ENCODE results near the gene SASH3. TPM values are rescaled to one million over a fixed set of nuclear protein-coding genes. Genes with fewer than 3 reads are reported as not detected.
A peak's percentile ranks its signal among the peaks of the same experiment; 100 is the strongest.

SASH3 gene
- total RNA-seq, 2 donors from 2014 or later: 243 to 317 TPM

DNA sequence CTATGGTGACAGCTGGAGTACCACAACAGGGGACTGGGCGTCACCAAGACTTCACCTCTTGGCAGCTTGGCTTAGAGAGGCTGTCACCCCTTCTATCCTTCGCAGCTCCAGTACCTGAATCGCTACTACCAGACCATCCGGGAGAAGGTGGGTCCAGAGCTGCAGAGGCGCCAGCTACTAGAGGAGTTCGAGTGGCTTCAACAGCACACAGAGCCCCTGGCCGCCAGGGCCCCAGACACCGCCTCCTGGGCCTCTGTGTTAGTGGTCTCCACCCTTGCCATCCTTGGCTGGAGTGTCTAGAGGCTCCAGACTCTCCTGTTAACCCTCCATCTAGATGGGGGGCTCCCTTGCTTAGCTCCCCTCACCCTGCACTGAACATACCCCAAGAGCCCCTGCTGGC is 11.6 kb upstream of the SASH3 start:
- DNase-seq (ENCODE audit: low spot score) (no peak), ATAC-seq (no peak)
- Mint-ChIP-seq H3K9me3 (no peaks in the 10 kb centered on the region), H3K4me3 (no peak overlapping the region), H3K36me3 (no peaks in the 10 kb centered on the region), H3K4me1 (ENCODE audit: low read depth in 2 of 2) (peaks cover 36 to 42% of the 10 kb centered on the region in 2 donors), H3K27me3 (no peaks in the 10 kb centered on the region), H3K27ac (peak overlapping the region; percentile 78 to 79)

DNA sequence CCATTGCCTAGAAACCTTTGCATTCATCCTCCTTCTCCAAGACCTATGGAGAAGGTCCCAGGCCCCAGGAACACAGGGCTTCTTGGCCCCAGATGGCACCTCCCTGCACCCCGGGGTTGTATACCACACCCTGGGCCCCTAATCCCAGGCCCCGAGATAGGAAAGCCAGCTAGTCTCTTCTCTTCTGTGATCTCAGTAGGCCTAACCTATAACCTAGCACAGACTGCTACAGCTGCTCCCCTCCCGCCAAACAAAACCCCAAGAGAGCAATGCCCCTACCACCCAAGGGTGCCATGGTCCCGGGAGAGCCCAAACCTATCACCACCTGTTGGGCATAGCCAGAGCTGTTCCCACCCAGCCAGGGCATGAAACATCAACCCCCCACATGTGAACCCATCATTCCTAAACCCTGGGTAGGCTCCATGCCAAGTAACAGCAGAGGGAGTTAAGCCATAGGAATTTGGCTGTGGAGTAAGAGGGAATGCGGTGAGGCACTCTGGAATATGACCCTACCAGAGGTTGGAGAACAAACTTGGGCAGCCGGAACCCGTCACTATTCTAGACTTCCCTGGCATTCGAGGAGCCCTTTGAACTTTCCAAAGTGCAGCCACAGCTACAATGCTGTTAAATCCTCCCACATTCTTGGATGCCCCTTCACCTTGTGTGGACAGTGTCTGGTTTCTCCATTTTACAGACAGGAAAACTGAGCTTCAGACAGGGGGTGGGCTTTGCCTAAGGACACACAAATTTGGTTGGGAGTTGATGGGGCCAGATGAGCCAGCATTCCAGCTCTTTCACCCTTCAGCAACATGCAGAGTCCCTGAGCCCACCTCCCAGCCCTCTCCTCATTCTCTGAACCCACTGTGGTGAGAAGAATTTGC is 10.9 kb upstream of the SASH3 start:
- Mint-ChIP-seq H3K27ac (peak overlapping the region; percentile 78 to 79), H3K9me3 (no peaks in the 10 kb centered on the region), H3K4me3 (peak overlapping the region; percentile 52), H3K36me3 (no peaks in the 10 kb centered on the region), H3K4me1 (ENCODE audit: low read depth in 2 of 2) (peaks cover 40 to 46% of the 10 kb centered on the region in 2 donors), H3K27me3 (no peaks in the 10 kb centered on the region)
- no peak for ATAC-seq
- DNase-seq (ENCODE audit: low spot score): no peak

- Mint-ChIP-seq H3K36me3 (no peaks in the 10 kb centered on the region), H3K9me3 (no peaks in the 10 kb centered on the region), H3K4me1 (ENCODE audit: low read depth in 2 of 2) (peaks cover 48 to 53% of the 10 kb centered on the region in 2 donors), H3K27ac (peak overlapping the region; percentile 78 to 79), H3K4me3 (peak overlapping the region; percentile 52), H3K27me3 (no peaks in the 10 kb centered on the region)
- DNase-seq (ENCODE audit: low spot score) (no peak), ATAC-seq (peak; percentile 71 to 81)
These were observed 10.1 kb upstream of the SASH3 start for GRCh38 chrX:129769467-129770154.

DNA sequence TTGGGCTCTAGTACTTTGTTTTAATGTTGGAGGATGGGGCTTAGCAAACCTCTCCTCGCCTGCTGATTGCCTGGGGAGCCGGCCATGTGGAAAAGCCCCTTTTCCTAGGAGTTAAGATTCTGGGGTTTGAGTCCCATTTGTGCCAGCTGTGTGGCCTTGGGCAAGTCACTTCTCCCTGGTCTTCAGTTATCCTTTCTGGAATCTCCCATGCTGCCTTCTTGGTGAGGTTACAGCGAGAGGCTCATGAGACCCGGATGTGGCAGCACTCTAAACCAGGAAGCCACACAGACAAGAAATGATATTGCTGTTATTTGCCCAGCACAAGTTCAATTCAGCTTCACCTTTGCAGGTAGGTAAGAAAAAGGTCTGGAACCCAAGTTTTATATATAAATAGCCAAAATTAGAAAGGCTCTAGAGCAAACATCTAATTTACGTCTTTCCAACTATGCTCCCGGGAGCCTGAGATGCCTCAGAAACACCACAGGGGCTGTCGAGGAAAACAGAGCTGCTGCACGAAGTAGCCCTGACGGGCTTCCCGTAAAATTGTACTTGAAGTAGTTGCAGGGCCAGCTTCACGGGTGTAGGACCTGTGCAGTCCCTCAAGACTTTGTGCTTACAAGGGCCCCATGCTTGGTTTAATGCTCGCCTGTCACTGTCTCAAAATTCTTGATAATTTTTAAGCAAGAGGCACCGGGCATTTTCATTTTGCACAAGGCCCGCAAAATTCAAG is 8.3 kb upstream of the SASH3 start:
- H3K9me3 Mint-ChIP-seq: no peaks in the 10 kb centered on the region
- peaks cover 53 to 59% of the 10 kb centered on the region in 2 donors for H3K4me1 Mint-ChIP-seq (ENCODE audit: low read depth in 2 of 2)
- H3K27ac Mint-ChIP-seq: peak overlapping the region; percentile 85 to 96
- no peak for ATAC-seq
- no peaks in the 10 kb centered on the region for H3K36me3 Mint-ChIP-seq
- H3K4me3 Mint-ChIP-seq: peak overlapping the region; percentile 71
- no peaks in the 10 kb centered on the region for H3K27me3 Mint-ChIP-seq
- no peak for DNase-seq (ENCODE audit: low spot score)

DNA sequence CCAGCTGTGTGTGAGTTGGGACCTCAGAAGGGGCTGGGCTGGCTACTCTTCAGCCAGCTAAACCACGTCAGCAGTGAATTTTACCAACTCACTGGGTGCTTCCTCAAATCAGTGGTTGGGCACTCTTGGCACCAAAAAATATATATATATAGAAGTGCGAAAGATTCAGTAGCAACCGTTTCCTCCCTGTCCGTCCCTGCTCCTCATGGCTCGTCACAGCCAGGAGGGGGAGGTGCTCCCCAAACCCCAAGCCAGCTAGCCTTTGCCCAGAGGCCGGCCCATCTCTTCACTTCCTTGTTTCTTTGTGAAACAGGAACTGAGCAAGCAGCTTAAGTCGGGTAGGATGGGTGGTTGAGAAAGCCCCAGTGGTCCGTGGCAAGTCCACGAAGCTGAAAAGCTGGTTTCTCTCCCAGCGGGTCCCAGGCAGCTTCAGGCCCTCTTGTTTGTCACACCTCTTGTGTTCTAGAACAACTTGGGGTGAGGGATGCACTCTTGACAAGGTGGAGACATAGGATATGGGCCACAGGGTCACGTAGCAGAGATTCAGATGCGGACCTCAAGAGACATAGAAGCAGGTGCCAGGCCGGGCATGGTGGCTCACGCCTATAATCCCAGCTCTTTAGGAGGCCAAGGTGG is 6.8 kb upstream of the SASH3 start:
- peak overlapping the region; percentile 96 to 99 for H3K27ac Mint-ChIP-seq
- DNase-seq (ENCODE audit: low spot score) (peak; percentile 92), ATAC-seq (peak; percentile 78 to 89)
- no peaks in the 10 kb centered on the region for H3K9me3 Mint-ChIP-seq
- no peaks in the 10 kb centered on the region for H3K36me3 Mint-ChIP-seq
- H3K4me1 Mint-ChIP-seq (ENCODE audit: low read depth in 2 of 2): peaks cover 65 to 69% of the 10 kb centered on the region in 2 donors
- peak overlapping the region; percentile 78 for H3K4me3 Mint-ChIP-seq
- H3K27me3 Mint-ChIP-seq: no peaks in the 10 kb centered on the region

DNA sequence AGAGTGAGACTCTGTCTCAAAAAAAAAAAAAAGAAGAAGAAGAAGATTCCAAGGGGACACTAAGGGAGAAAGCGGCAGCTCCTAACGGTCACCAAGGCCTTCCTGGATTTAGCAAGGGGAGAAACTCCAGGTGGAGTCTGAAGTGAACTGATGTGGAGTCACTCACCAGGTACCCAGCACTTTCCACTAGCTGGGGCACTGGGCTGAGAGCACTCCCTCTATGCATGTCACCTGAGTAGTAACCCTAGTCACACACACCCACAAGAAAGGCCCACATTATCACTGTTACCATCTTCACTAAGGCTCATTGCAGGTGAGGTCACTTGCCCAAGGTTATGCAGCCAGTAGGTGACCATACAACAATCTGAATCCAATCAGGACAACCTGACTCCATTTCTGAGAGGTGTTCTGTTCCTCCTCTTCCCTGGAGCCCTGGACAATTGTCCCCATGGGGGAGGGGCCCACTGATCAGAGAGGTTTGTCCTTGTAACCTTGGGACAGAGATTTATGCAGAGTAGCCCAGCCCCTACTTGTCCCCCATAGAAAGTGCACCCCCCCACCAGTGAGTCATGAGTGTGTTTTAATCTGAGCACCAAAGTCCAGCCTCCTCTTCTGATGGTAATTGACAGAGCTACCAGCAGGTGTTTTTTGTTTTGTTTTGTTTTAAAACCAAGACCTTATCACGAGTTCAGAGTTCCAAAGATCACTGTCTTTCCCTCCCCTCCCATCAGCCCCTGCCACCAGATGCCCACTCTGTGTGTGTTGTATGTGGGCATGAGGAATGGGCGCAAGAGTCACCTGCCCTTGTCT is 5.9 kb upstream of the SASH3 start:
- H3K4me1 Mint-ChIP-seq (ENCODE audit: low read depth in 2 of 2): peaks cover 63 to 67% of the 10 kb centered on the region in 2 donors
- H3K4me3 Mint-ChIP-seq: peak overlapping the region; percentile 79

DNA sequence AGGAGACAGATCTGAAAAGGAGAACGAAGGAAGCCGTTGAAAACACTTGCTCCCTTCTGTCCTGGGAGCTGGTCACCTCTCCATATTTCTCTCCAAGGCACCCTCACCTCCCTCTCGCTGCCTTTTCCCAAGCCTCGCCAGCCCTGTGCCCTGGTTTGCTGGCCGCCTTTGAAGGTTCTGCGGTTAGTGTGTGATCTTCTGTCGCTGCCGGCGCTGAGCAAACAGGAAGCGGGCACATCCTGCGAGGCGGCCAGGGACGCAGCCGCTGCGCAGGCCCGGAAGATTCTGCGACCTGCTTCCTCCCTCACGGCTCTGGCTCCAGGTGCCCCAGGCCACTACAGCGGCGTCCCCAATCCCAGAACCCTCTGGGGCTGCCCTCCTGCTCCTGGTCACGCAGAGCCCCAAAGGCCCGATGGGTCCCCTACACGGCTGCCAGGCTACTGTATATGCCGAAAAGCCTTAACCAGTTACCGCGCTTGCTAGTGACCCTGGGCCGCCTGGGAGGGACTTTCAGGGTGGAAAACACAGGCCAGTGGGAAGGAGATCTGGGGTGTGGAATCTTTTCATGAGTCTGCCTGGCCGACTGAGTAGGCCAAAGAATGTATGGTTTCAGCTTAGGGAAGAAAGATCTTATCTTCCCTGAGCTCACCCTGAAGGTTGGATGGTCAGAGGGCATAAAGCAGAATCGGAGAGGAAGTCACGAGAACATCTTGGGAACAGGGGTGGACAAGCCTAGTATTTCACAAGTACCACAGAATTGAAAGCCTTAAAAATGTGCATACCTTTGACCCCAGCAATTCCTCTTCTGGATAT is 2.3 kb upstream of the SASH3 start:
- Mint-ChIP-seq H3K4me1 (ENCODE audit: low read depth in 2 of 2) (peaks cover 49 to 60% of the 10 kb centered on the region in 2 donors), H3K4me3 (peak overlapping the region; percentile 95), H3K27me3 (no peaks in the 10 kb centered on the region), H3K36me3 (no peaks in the 10 kb centered on the region), H3K9me3 (peaks cover 5% of the 10 kb centered on the region), H3K27ac (peak overlapping the region; percentile 91 to 96)
- peak; percentile 43 to 53 for ATAC-seq
- DNase-seq (ENCODE audit: low spot score): peak; percentile 89

More for the DNA sequence above, 5.9 kb upstream of the SASH3 start:
- Mint-ChIP-seq H3K9me3 (peaks cover under 1% of the 10 kb centered on the region), H3K27ac (peak overlapping the region; percentile 96 to 99), H3K36me3 (no peaks in the 10 kb centered on the region), H3K27me3 (no peaks in the 10 kb centered on the region)
- ATAC-seq (no peak), DNase-seq (ENCODE audit: low spot score) (no peak)

DNA sequence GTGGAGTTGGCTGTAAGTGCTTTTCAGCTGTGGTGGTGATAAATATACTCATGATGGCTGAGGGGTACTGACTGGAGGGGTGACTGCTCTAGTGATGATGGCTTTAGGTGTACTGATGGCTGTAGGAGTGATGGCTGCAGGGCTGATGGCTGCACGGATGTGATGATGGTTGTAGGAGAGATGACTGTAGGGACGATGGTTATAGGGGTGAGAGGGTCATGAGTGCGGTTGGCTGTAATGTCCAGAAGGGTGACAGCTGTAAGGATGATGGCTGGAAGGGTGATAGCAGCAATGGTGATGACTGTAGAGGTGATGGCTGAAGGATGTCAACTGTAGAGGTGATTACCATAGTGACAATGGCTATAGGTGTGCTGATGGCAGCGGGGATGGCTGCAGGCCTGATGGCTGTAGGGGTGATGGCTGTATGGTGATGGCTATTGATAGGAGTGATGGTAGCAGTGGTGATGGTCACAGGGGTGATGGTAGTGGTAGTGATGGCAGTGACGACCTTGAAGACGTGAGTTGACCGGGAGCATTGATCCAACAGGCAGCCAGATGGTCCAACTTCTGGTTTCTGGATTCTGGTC is 570 bp upstream of the SASH3 start:
- peaks cover 5% of the 10 kb centered on the region for H3K9me3 Mint-ChIP-seq
- no peaks in the 10 kb centered on the region for H3K27me3 Mint-ChIP-seq
- peak overlapping the region; percentile 95 for H3K4me3 Mint-ChIP-seq
- H3K36me3 Mint-ChIP-seq: peaks cover 8% of the 10 kb centered on the region
- peaks cover 53 to 64% of the 10 kb centered on the region in 2 donors for H3K4me1 Mint-ChIP-seq (ENCODE audit: low read depth in 2 of 2)
- DNase-seq (ENCODE audit: low spot score): no peak
- no peak for ATAC-seq
- H3K27ac Mint-ChIP-seq: peak overlapping the region; percentile 91 to 96

DNA sequence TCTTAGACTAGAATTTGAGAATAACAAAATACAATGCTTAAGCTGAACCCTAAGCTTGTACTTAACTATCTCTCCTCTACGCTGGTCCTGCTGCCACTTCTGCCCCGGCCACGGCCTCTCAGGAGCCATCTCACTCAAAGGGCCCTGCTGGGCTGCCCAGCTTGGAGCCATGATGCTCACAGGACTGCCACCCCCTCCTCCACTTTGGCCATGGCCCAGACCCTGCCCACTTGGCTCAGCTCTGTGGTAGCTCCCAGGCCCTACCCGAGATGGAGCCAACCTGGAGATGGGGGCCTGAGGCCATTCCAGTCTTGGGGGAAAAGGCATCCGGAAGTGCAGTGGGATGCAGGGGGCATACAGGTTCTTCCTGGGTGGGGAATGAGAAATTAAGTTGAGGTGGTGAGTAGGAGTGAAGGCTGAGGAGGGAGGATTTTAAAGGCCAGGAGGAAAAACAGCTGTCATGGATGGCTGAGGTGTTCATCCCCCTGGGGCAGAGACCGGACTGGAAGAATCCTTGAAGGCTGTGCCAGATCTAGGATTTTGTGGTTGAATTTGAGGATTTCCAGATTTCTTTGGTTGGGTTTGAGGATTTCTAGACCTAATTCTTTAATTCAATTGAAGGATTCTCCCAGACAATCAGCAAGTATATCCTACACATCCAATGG is 824 bp downstream of the SASH3 start:
- DNase-seq (ENCODE audit: low spot score): no peak
- H3K4me1 Mint-ChIP-seq (ENCODE audit: low read depth in 2 of 2): peaks cover 49 to 64% of the 10 kb centered on the region in 2 donors
- peaks cover 5% of the 10 kb centered on the region for H3K9me3 Mint-ChIP-seq
- peak overlapping the region; percentile 91 to 96 for H3K27ac Mint-ChIP-seq
- ATAC-seq: no peak
- H3K36me3 Mint-ChIP-seq: peaks cover 8% of the 10 kb centered on the region
- H3K27me3 Mint-ChIP-seq: no peaks in the 10 kb centered on the region
- H3K4me3 Mint-ChIP-seq: peak overlapping the region; percentile 95

DNA sequence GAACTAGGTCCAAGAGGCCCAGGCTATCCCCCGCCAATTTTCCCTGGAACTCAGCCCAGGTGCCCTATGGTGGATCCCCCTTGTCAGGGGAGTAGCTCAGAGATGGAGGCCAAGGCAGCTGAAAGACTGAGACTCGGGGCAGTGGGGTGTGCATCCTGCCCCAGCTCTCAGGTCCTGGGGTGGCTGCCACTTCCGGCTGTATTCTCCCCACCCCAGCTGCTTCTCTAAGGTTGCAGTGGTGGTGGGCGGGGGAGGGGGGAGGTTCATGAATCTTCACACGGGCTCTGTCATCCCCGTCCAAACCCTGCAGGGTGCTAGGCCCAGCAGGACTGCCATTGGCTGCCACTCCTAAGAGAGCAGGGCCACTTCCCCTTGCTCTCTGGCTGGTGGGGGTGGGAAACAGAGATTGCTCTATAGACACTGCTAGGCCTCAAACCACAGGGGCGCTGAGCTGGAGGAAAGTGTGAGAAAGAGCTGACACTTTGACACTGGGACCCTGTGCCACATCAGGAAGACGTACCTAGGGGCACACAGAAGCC is 1.5 kb downstream of the SASH3 start:
- peak overlapping the region; percentile 95 for H3K4me3 Mint-ChIP-seq
- peaks cover 8% of the 10 kb centered on the region for H3K36me3 Mint-ChIP-seq
- peak; percentile 90 to 93 for ATAC-seq
- H3K4me1 Mint-ChIP-seq (ENCODE audit: low read depth in 2 of 2): peaks cover 55 to 70% of the 10 kb centered on the region in 2 donors
- H3K9me3 Mint-ChIP-seq: peaks cover 5% of the 10 kb centered on the region
- DNase-seq (ENCODE audit: low spot score): peak; percentile 95
- peak overlapping the region; percentile 91 to 96 for H3K27ac Mint-ChIP-seq
- no peaks in the 10 kb centered on the region for H3K27me3 Mint-ChIP-seq

Data from natural killer cell treated with Interleukin-12 subunit alpha and Interleukin-12 subunit beta and Interleukin-15 and Interleukin-18, amount 100 ng/mL, for 72 hours (primary cell).